ENCODE measurements around the gene ST6GALNAC6.

DNA sequence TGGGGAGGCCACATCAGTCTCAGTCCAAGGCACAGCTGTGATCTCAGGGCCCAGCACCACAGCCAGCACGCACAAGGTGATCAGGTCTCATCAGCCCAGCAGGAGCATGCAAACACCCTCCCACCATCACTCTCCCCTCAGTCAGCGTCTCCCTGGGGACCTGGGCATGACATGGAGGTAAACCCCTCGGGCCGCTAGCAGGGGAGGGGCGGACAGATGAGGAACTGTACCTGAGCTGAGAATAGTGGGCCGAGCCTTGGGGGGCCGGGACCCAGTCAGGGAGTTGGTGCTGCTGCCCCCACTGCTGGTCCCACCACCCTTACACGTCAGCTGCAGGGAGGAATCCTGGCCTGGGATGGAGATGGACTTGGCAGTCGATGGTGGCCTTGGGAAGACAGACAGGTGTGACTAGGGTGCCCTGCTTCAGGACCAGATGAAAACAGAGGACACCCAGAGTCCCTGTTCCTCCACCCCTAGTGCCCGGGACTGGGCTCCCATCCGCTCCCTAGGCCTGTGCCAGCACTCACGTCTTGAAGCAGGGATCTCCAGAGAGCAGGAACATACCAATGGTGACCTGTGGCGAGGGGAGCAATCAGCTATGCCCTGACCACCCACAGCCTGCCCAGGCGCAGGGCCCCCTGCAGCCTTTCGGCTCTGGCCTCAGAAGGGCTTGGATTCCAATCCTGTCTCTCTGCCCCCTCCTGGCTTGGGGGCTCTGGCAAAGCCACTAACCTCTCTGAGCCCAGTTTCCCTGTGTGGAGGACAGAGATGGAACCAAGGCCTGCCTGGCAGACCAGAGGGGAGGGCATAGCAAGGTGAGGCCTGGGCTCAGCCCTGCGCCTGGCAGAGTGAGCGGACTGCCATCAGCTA, 48.7 kb upstream of the ST6GALNAC6 start:
- TF ChIP-seq, protein P1, sequence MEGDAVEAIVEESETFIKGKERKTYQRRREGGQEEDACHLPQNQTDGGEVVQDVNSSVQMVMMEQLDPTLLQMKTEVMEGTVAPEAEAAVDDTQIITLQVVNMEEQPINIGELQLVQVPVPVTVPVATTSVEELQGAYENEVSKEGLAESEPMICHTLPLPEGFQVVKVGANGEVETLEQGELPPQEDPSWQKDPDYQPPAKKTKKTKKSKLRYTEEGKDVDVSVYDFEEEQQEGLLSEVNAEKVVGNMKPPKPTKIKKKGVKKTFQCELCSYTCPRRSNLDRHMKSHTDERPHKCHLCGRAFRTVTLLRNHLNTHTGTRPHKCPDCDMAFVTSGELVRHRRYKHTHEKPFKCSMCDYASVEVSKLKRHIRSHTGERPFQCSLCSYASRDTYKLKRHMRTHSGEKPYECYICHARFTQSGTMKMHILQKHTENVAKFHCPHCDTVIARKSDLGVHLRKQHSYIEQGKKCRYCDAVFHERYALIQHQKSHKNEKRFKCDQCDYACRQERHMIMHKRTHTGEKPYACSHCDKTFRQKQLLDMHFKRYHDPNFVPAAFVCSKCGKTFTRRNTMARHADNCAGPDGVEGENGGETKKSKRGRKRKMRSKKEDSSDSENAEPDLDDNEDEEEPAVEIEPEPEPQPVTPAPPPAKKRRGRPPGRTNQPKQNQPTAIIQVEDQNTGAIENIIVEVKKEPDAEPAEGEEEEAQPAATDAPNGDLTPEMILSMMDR (IDR thresholded peaks at IDR 0.05): no peak
- TF ChIP-seq ZFX (IDR thresholded peaks at IDR 0.05; ENCODE audit: borderline replicate concordance): no peak

Measured in 22Rv1 (cell line).